ENCODE data around the gene DEDD. TPM values are rescaled to one million over a fixed set of nuclear protein-coding genes. Genes with fewer than 3 reads are reported as not detected.
A peak's percentile ranks its signal among the peaks of the same experiment; 100 is the strongest.

Gene DEDD
- total RNA-seq, 1 experiment from 2014 or later, result 39.2 TPM

GRCh38 chr1:161165742-161166668, 33.5 kb upstream of the DEDD start, which contains the start of gene PPOX (continued):
- TF ChIP-seq, protein P1, sequence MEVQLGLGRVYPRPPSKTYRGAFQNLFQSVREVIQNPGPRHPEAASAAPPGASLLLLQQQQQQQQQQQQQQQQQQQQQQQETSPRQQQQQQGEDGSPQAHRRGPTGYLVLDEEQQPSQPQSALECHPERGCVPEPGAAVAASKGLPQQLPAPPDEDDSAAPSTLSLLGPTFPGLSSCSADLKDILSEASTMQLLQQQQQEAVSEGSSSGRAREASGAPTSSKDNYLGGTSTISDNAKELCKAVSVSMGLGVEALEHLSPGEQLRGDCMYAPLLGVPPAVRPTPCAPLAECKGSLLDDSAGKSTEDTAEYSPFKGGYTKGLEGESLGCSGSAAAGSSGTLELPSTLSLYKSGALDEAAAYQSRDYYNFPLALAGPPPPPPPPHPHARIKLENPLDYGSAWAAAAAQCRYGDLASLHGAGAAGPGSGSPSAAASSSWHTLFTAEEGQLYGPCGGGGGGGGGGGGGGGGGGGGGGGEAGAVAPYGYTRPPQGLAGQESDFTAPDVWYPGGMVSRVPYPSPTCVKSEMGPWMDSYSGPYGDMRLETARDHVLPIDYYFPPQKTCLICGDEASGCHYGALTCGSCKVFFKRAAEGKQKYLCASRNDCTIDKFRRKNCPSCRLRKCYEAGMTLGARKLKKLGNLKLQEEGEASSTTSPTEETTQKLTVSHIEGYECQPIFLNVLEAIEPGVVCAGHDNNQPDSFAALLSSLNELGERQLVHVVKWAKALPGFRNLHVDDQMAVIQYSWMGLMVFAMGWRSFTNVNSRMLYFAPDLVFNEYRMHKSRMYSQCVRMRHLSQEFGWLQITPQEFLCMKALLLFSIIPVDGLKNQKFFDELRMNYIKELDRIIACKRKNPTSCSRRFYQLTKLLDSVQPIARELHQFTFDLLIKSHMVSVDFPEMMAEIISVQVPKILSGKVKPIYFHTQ (CRISPR knock-in tag; IDR thresholded peaks at IDR 0.05), result no peak
- TF ChIP-seq ERG (CRISPR knock-in tag; IDR thresholded peaks at IDR 0.05) (no peak), ZNF121 (CRISPR knock-in tag; IDR thresholded peaks at IDR 0.05) (no peak), RORB (CRISPR knock-in tag; IDR thresholded peaks at IDR 0.05) (no peak), ATF1 (CRISPR knock-in tag; IDR thresholded peaks at IDR 0.05) (0 out of 2 replicates have a peak, but pooled peaks have one; percentile 40), GTF2I (CRISPR knock-in tag; conservative IDR thresholded peaks at IDR 0.05) (no peak), SP1 (CRISPR knock-in tag; conservative IDR thresholded peaks at IDR 0.05) (peak; percentile 88), CREB1 (CRISPR knock-in tag; IDR thresholded peaks at IDR 0.05) (no peak), PRRX2 (CRISPR knock-in tag; IDR thresholded peaks at IDR 0.05) (no peak), TP53 (CRISPR knock-in tag; IDR thresholded peaks at IDR 0.05) (no peak), NR3C1 (CRISPR knock-in tag; conservative IDR thresholded peaks at IDR 0.05; ENCODE audit: low read depth) (no peak)
- TF ChIP-seq, protein P2, sequence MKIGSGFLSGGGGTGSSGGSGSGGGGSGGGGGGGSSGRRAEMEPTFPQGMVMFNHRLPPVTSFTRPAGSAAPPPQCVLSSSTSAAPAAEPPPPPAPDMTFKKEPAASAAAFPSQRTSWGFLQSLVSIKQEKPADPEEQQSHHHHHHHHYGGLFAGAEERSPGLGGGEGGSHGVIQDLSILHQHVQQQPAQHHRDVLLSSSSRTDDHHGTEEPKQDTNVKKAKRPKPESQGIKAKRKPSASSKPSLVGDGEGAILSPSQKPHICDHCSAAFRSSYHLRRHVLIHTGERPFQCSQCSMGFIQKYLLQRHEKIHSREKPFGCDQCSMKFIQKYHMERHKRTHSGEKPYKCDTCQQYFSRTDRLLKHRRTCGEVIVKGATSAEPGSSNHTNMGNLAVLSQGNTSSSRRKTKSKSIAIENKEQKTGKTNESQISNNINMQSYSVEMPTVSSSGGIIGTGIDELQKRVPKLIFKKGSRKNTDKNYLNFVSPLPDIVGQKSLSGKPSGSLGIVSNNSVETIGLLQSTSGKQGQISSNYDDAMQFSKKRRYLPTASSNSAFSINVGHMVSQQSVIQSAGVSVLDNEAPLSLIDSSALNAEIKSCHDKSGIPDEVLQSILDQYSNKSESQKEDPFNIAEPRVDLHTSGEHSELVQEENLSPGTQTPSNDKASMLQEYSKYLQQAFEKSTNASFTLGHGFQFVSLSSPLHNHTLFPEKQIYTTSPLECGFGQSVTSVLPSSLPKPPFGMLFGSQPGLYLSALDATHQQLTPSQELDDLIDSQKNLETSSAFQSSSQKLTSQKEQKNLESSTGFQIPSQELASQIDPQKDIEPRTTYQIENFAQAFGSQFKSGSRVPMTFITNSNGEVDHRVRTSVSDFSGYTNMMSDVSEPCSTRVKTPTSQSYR (CRISPR knock-in tag; IDR thresholded peaks at IDR 0.05), result no peak
- TF ChIP-seq, protein P3, sequence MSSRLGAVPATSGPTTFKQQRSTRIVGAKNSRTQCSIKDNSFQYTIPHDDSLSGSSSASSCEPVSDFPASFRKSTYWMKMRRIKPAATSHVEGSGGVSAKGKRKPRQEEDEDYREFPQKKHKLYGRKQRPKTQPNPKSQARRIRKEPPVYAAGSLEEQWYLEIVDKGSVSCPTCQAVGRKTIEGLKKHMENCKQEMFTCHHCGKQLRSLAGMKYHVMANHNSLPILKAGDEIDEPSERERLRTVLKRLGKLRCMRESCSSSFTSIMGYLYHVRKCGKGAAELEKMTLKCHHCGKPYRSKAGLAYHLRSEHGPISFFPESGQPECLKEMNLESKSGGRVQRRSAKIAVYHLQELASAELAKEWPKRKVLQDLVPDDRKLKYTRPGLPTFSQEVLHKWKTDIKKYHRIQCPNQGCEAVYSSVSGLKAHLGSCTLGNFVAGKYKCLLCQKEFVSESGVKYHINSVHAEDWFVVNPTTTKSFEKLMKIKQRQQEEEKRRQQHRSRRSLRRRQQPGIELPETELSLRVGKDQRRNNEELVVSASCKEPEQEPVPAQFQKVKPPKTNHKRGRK (CRISPR knock-in tag; IDR thresholded peaks at IDR 0.05; ENCODE audit: borderline replicate concordance), result no peak
- TF ChIP-seq, protein P4, sequence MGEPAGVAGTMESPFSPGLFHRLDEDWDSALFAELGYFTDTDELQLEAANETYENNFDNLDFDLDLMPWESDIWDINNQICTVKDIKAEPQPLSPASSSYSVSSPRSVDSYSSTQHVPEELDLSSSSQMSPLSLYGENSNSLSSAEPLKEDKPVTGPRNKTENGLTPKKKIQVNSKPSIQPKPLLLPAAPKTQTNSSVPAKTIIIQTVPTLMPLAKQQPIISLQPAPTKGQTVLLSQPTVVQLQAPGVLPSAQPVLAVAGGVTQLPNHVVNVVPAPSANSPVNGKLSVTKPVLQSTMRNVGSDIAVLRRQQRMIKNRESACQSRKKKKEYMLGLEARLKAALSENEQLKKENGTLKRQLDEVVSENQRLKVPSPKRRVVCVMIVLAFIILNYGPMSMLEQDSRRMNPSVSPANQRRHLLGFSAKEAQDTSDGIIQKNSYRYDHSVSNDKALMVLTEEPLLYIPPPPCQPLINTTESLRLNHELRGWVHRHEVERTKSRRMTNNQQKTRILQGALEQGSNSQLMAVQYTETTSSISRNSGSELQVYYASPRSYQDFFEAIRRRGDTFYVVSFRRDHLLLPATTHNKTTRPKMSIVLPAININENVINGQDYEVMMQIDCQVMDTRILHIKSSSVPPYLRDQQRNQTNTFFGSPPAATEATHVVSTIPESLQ (CRISPR knock-in tag; IDR thresholded peaks at IDR 0.05), result no peak
- TF ChIP-seq, protein P5, sequence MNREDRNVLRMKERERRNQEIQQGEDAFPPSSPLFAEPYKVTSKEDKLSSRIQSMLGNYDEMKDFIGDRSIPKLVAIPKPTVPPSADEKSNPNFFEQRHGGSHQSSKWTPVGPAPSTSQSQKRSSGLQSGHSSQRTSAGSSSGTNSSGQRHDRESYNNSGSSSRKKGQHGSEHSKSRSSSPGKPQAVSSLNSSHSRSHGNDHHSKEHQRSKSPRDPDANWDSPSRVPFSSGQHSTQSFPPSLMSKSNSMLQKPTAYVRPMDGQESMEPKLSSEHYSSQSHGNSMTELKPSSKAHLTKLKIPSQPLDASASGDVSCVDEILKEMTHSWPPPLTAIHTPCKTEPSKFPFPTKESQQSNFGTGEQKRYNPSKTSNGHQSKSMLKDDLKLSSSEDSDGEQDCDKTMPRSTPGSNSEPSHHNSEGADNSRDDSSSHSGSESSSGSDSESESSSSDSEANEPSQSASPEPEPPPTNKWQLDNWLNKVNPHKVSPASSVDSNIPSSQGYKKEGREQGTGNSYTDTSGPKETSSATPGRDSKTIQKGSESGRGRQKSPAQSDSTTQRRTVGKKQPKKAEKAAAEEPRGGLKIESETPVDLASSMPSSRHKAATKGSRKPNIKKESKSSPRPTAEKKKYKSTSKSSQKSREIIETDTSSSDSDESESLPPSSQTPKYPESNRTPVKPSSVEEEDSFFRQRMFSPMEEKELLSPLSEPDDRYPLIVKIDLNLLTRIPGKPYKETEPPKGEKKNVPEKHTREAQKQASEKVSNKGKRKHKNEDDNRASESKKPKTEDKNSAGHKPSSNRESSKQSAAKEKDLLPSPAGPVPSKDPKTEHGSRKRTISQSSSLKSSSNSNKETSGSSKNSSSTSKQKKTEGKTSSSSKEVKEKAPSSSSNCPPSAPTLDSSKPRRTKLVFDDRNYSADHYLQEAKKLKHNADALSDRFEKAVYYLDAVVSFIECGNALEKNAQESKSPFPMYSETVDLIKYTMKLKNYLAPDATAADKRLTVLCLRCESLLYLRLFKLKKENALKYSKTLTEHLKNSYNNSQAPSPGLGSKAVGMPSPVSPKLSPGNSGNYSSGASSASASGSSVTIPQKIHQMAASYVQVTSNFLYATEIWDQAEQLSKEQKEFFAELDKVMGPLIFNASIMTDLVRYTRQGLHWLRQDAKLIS (CRISPR knock-in tag; IDR thresholded peaks at IDR 0.05; ENCODE audit: borderline replicate concordance), result no peak
- TF ChIP-seq, protein P6, sequence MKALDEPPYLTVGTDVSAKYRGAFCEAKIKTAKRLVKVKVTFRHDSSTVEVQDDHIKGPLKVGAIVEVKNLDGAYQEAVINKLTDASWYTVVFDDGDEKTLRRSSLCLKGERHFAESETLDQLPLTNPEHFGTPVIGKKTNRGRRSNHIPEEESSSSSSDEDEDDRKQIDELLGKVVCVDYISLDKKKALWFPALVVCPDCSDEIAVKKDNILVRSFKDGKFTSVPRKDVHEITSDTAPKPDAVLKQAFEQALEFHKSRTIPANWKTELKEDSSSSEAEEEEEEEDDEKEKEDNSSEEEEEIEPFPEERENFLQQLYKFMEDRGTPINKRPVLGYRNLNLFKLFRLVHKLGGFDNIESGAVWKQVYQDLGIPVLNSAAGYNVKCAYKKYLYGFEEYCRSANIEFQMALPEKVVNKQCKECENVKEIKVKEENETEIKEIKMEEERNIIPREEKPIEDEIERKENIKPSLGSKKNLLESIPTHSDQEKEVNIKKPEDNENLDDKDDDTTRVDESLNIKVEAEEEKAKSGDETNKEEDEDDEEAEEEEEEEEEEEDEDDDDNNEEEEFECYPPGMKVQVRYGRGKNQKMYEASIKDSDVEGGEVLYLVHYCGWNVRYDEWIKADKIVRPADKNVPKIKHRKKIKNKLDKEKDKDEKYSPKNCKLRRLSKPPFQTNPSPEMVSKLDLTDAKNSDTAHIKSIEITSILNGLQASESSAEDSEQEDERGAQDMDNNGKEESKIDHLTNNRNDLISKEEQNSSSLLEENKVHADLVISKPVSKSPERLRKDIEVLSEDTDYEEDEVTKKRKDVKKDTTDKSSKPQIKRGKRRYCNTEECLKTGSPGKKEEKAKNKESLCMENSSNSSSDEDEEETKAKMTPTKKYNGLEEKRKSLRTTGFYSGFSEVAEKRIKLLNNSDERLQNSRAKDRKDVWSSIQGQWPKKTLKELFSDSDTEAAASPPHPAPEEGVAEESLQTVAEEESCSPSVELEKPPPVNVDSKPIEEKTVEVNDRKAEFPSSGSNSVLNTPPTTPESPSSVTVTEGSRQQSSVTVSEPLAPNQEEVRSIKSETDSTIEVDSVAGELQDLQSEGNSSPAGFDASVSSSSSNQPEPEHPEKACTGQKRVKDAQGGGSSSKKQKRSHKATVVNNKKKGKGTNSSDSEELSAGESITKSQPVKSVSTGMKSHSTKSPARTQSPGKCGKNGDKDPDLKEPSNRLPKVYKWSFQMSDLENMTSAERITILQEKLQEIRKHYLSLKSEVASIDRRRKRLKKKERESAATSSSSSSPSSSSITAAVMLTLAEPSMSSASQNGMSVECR (CRISPR knock-in tag; IDR thresholded peaks at IDR 0.05; ENCODE audit: borderline replicate concordance), result peak; percentile 46; the same call in 1 of the 2 replicates
- TF ChIP-seq, protein P7, sequence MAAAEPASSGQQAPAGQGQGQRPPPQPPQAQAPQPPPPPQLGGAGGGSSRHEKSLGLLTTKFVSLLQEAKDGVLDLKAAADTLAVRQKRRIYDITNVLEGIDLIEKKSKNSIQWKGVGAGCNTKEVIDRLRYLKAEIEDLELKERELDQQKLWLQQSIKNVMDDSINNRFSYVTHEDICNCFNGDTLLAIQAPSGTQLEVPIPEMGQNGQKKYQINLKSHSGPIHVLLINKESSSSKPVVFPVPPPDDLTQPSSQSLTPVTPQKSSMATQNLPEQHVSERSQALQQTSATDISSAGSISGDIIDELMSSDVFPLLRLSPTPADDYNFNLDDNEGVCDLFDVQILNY (CRISPR knock-in tag; IDR thresholded peaks at IDR 0.05), result 0 out of 2 replicates have a peak, but pooled peaks have one; percentile 71

Data from WTC11 (cell line).